Tibial artery (tissue), 4 donors: ENCODE measurements around the gene URGCP.

ENCODE experiments used
- DNase-seq, 2 donors: peaks; one replicate each; pipeline ENCODE4 v3.0.0-alpha.2; 2019
- H3K27ac ChIP-seq, 2 donors: fragments of 200-600 bp; sonication (generic) in 1 of 2; 1 replicate in 1 of 2; 2 replicates in 1 of 2; pipeline ENCODE4 v1.5.1; 2018 to 2019; ENCODE audit warnings: mild to moderate bottlenecking in 1 of 2
- H3K27me3 ChIP-seq, 2 donors: fragments of 200-600 bp; sonication (generic) in 1 of 2; one replicate each; pipeline versions ENCODE4 v1.5.1 to v1.6.0; 2016 to 2019
- H3K36me3 ChIP-seq, 3 donors: fragments of 200-600 bp; sonication (generic) in 2 of 3; one replicate each; pipeline ENCODE4 v1.5.1; 2016 to 2019; ENCODE audit warnings: mild to moderate bottlenecking in 2 of 3
- H3K4me1 ChIP-seq, 4 donors: fragments of 200-600 bp; sonication (generic) in 2 of 4; 1 replicate in 3 of 4; 2 replicates in 1 of 4; pipeline ENCODE4 v1.5.1; 2016 to 2019
- H3K4me3 ChIP-seq, 2 donors: fragments of 200-600 bp; sonication (generic) in 1 of 2; 1 replicate in 1 of 2; 2 replicates in 1 of 2; pipeline ENCODE4 v1.5.1; 2018 to 2019; ENCODE audit warnings: mild to moderate bottlenecking in 2 of 2
- H3K9me3 ChIP-seq, 3 donors: fragments of 200-600 bp; sonication (generic) in 1 of 3; one replicate each; pipeline ENCODE4 v1.5.1; 2016 to 2019
- CTCF ChIP-seq, 2 experiments: fragments of 200-600 bp in 1 of 2; fragments of 450-650 bp in 1 of 2; IDR thresholded peaks; one replicate each; pipeline ENCODE4 v1.5.1; 2017 to 2019; ENCODE audit warnings: antibody characterized with exemption in 2 of 2, mild to moderate bottlenecking in 1 of 2, moderate library complexity in 1 of 2
- intact Hi-C: fragments of 100-400 bp; cut with DNase I; formaldehyde crosslinking; loops from one replicate; pipeline ENCODE4 v1.15.0; 2023; ENCODE audit warnings: low total_unique reads

The URGCP gene

GRCh38 chr7:43876976-43877745, 29.2 kb downstream of the URGCP start:
- H3K4me1 ChIP-seq: peaks cover 0 to 42% (median 26%) of the 10 kb centered on the region in 4 donors
- peaks cover 49 to 76% (median 63%) of the 10 kb centered on the region in 3 donors for H3K36me3 ChIP-seq
- H3K9me3 ChIP-seq: no peaks in the 10 kb centered on the region
- H3K27ac ChIP-seq: no peak overlapping the region
- DNase-seq: no peak
- no peak overlapping the region for H3K4me3 ChIP-seq
- intact Hi-C loops: no loop called here
- no peak for TF ChIP-seq CTCF (IDR thresholded peaks at IDR 0.05)
- no peaks in the 10 kb centered on the region for H3K27me3 ChIP-seq

GRCh38 chr7:43876241-43876640, 30.2 kb downstream of the URGCP start:
- TF ChIP-seq CTCF (IDR thresholded peaks at IDR 0.05): no peak
- Histone ChIP-seq H3K27ac (no peak overlapping the region), H3K27me3 (no peaks in the 10 kb centered on the region), H3K4me3 (no peak overlapping the region), H3K4me1 (peaks cover 0 to 43% (median 31%) of the 10 kb centered on the region in 4 donors), H3K9me3 (no peaks in the 10 kb centered on the region), H3K36me3 (peaks cover 44 to 69% (median 56%) of the 10 kb centered on the region in 3 donors)
- intact Hi-C loops: no loop called here
- DNase-seq: no peak

- peaks cover 33 to 39% (median 34%) of the 10 kb centered on the region in 3 donors for H3K36me3 ChIP-seq
- intact Hi-C loops: loop anchor here (5.0 kb wide), 2 partner anchors 34 to 54 kb away; partner anchors contain the start of genes UBE2D4 and URGCP
Measured at GRCh38 chr7:43873300-43873699, 33.1 kb downstream of the URGCP start.

GRCh38 chr7:43872406-43873110, 33.8 kb downstream of the URGCP start:
- intact Hi-C loops: loop anchor here (5.0 kb wide), 2 partner anchors 35 to 55 kb away; partner anchors contain the start of genes UBE2D4 and URGCP

More at GRCh38 chr7:43873300-43873699, 33.1 kb downstream of the URGCP start:
- Histone ChIP-seq H3K27ac (peak overlapping the region; percentile 68 to 79), H3K4me1 (peaks cover 0 to 43% (median 29%) of the 10 kb centered on the region in 4 donors), H3K9me3 (no peaks in the 10 kb centered on the region), H3K4me3 (no peak overlapping the region), H3K27me3 (no peaks in the 10 kb centered on the region)
- no peak for TF ChIP-seq CTCF (IDR thresholded peaks at IDR 0.05)
- DNase-seq: peak in 1 of 2 donors; percentile 84

More at GRCh38 chr7:43872406-43873110, 33.8 kb downstream of the URGCP start:
- Histone ChIP-seq H3K9me3 (no peaks in the 10 kb centered on the region), H3K27ac (peak overlapping the region; percentile 68 to 79), H3K4me1 (peaks cover 0 to 47% (median 34%) of the 10 kb centered on the region in 4 donors), H3K4me3 (peak overlapping the region in 1 of 2 donors; percentile 8), H3K27me3 (no peaks in the 10 kb centered on the region), H3K36me3 (peaks cover 26 to 35% (median 28%) of the 10 kb centered on the region in 3 donors)
- no peak for TF ChIP-seq CTCF (IDR thresholded peaks at IDR 0.05)
- peak; percentile 78 to 81 for DNase-seq
